Fibroblast of pulmonary artery (primary cell): ENCODE measurements around the gene GDF10.

Experiments
- DNase-seq: peaks from one replicate; pipeline ENCODE4 v3.0.0-alpha.2; 2010; ENCODE audit warnings: low read depth
- H3K4me3 ChIP-seq: replicated peaks from 2 replicates; pipeline ENCODE4 v1.5.1; 2011; ENCODE audit warnings: low read depth, mild to moderate bottlenecking, control low read depth, low read length, moderate library complexity
- CTCF ChIP-seq: IDR thresholded peaks from 2 replicates; pipeline ENCODE4 v1.5.1; 2011; ENCODE audit warnings: mild to moderate bottlenecking, control low read depth, low read length, inconsistent platforms; ENCODE audit errors: missing control alignments

GDF10 gene

DNA sequence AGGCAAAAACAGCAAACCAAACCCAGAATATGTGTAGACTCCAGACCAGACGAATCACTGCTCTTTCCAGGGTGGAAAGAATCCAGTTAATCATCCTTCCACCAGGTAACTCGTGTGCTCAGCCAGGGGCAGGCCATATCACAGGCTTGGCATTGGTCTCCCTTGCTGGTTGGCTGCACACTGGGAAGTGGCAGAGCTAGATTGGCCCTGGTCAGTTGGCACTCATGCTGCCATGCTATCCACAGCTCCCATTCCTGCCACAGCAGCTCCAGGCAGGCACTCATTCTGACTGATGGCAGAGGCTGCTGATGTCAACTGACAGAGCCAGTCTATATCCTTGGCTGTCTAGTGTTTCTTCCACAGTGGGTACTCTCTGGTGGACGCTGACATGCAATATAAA is 9.7 kb upstream of the GDF10 start:
- H3K4me3 ChIP-seq: no peak overlapping the region
- DNase-seq: no peak
- no peak for TF ChIP-seq CTCF

- no peak for TF ChIP-seq CTCF
- no peak for DNase-seq
Observed at GRCh38 chr10:47291682-47292081, 8.3 kb upstream of the GDF10 start.

GRCh38 chr10:47294057-47294456 is 5.9 kb upstream of the GDF10 start:
- DNase-seq: no peak
- no peak for TF ChIP-seq CTCF
- H3K4me3 ChIP-seq: no peak overlapping the region

More at GRCh38 chr10:47291682-47292081, 8.3 kb upstream of the GDF10 start:
- H3K4me3 ChIP-seq: no peak overlapping the region

GRCh38 chr10:47294501-47294900 is 5.5 kb upstream of the GDF10 start:
- no peak for TF ChIP-seq CTCF
- no peak overlapping the region for H3K4me3 ChIP-seq
- no peak for DNase-seq

GRCh38 chr10:47295411-47295810 is 4.6 kb upstream of the GDF10 start:
- no peak for TF ChIP-seq CTCF
- no peak overlapping the region for H3K4me3 ChIP-seq
- DNase-seq: no peak

DNA sequence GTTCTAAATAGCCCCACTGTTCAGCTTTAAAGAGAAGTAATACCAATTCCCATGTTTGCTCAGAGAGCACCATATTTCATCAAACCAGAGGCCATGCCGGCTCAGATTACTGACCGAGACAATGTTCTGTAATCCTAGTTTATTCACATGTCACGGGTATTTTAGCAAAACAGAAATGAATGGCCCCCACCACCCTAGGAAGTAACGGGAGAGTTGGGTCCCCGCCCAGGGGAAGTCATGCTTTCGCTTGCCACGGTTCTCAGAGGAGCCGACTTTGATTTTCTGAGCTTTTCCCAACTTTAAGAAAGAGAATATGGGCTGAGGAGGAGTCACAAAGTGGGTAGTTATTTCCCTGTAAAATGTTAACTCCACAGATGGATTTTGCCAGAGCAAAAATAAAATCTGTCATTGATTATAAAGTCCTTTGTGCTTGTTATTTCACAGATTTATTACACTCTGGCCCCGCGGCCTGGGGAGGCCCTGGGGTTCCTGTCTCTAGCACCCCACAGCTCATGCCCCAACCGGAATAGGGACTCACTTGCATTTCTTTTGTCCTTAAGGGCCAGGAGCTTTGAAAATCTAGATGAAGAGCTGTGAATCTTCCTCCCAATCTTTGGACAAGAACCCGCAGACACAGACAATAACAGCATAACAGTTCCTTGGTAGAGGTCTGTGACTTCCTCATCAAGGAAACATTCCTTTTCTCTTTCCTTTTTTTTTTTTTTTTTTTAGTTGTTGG is 3.7 kb upstream of the GDF10 start:
- H3K4me3 ChIP-seq: no peak overlapping the region
- DNase-seq: no peak
- no peak for TF ChIP-seq CTCF

DNA sequence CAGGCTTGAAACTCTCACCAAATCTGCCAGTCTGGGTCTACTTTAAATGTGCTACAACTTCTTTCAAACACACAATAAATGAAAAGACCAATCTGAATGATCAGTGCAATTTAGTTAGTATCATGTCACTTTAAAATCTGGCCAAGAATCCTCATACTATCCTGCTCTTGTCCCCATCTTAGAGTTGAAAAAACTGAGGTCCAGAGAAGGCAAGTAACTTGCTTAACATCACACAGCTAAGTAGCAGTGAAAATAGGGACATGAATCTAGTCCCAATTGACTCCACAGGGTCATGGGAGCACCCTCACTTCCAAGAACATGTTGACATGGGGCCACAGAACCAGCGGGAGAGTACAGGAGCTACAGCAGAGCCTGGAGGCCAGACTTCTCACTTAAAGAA is 3.1 kb upstream of the GDF10 start:
- no peak for TF ChIP-seq CTCF
- H3K4me3 ChIP-seq: no peak overlapping the region
- no peak for DNase-seq
